ENCODE results near the gene PAQR4.

Gene PAQR4

DNA sequence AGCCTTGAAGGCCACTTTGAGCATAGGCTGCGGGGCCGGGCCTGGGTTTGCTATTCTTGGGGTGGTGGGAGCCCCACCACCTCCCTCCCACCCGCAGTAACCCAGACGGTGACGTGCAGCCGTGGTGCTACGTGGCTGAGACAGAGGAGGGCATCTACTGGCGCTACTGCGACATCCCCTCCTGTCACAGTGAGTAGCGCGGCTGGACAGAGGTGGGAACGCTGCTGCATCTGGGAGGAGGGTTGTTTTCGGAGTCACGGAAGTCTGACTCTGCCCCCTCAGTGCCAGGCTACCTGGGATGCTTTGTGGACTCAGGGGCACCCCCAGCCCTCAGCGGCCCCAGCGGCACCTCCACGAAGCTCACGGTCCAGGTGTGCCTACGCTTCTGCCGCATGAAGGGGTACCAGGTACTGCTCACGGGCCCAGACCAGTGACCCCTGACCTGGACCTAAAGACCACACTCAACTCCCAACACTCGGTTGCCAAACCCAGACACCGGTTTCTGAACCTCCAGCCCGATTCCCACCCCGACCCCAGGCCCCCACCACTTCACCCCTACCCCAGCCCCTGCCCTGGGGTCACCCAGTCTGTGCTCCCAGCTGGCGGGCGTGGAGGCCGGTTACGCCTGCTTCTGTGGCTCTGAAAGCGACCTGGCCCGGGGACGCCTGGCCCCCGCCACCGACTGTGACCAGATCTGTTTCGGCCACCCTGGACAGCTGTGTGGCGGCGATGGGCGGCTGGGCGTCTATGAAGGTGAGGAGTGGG is 2.9 kb upstream of the PAQR4 start:
- no peak for ATAC-seq
- TF ChIP-seq RARB (CRISPR knock-in tag; IDR thresholded peaks at IDR 0.05) = no peak
- TF ChIP-seq CSDC2 (CRISPR knock-in tag; IDR thresholded peaks at IDR 0.05) = no peak
- TF ChIP-seq, protein P1, sequence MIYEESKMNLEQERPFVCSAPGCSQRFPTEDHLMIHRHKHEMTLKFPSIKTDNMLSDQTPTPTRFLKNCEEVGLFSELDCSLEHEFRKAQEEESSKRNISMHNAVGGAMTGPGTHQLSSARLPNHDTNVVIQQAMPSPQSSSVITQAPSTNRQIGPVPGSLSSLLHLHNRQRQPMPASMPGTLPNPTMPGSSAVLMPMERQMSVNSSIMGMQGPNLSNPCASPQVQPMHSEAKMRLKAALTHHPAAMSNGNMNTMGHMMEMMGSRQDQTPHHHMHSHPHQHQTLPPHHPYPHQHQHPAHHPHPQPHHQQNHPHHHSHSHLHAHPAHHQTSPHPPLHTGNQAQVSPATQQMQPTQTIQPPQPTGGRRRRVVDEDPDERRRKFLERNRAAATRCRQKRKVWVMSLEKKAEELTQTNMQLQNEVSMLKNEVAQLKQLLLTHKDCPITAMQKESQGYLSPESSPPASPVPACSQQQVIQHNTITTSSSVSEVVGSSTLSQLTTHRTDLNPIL (CRISPR knock-in tag; IDR thresholded peaks at IDR 0.05; ENCODE audit: low read depth) = no peak
- TF ChIP-seq TOX (CRISPR knock-in tag; IDR thresholded peaks at IDR 0.05; ENCODE audit: borderline replicate concordance) = no peak
- no peak for TF ChIP-seq BACH2 (CRISPR knock-in tag; IDR thresholded peaks at IDR 0.05; ENCODE audit: borderline replicate concordance)
- no peak for TF ChIP-seq GLIS3 (CRISPR knock-in tag; IDR thresholded peaks at IDR 0.05)
- TF ChIP-seq, protein P2, sequence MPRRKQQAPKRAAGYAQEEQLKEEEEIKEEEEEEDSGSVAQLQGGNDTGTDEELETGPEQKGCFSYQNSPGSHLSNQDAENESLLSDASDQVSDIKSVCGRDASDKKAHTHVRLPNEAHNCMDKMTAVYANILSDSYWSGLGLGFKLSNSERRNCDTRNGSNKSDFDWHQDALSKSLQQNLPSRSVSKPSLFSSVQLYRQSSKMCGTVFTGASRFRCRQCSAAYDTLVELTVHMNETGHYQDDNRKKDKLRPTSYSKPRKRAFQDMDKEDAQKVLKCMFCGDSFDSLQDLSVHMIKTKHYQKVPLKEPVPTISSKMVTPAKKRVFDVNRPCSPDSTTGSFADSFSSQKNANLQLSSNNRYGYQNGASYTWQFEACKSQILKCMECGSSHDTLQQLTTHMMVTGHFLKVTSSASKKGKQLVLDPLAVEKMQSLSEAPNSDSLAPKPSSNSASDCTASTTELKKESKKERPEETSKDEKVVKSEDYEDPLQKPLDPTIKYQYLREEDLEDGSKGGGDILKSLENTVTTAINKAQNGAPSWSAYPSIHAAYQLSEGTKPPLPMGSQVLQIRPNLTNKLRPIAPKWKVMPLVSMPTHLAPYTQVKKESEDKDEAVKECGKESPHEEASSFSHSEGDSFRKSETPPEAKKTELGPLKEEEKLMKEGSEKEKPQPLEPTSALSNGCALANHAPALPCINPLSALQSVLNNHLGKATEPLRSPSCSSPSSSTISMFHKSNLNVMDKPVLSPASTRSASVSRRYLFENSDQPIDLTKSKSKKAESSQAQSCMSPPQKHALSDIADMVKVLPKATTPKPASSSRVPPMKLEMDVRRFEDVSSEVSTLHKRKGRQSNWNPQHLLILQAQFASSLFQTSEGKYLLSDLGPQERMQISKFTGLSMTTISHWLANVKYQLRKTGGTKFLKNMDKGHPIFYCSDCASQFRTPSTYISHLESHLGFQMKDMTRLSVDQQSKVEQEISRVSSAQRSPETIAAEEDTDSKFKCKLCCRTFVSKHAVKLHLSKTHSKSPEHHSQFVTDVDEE (CRISPR knock-in tag; IDR thresholded peaks at IDR 0.05) = no peak
- no peak for TF ChIP-seq SNAI2 (CRISPR knock-in tag; IDR thresholded peaks at IDR 0.05)
- TF ChIP-seq OSR1 (CRISPR knock-in tag; IDR thresholded peaks at IDR 0.05) = no peak
- TF ChIP-seq ARNTL (CRISPR knock-in tag; IDR thresholded peaks at IDR 0.05; ENCODE audit: borderline replicate concordance, low read depth) = no peak
- no peak for TF ChIP-seq ZFP3 (CRISPR knock-in tag; IDR thresholded peaks at IDR 0.05)
- TF ChIP-seq ESRRG (CRISPR knock-in tag; IDR thresholded peaks at IDR 0.05) = no peak

DNA sequence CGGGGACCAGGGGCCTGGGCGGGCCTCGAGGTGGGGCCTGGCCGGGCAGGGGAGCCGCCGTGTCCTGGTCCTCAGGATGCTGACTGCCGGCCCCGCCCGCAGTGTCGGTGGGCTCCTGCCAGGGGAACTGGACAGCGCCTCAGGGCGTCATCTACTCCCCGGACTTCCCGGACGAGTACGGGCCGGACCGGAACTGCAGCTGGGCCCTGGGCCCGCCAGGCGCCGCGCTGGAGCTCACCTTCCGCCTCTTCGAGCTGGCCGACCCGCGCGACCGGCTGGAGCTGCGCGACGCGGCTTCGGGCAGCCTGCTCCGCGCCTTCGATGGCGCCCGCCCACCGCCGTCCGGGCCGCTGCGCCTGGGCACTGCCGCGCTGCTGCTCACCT is 2.3 kb upstream of the PAQR4 start:
- ATAC-seq = no peak

More for the DNA sequence above, 2.3 kb upstream of the PAQR4 start:
- TF ChIP-seq, protein P1 (CRISPR knock-in tag; IDR thresholded peaks at IDR 0.05; ENCODE audit: low read depth) = no peak
- TF ChIP-seq ZC3H10 (CRISPR knock-in tag; IDR thresholded peaks at IDR 0.05) (no peak), GLIS3 (CRISPR knock-in tag; IDR thresholded peaks at IDR 0.05) (no peak), ISL1 (CRISPR knock-in tag; IDR thresholded peaks at IDR 0.05) (no peak), ZFP3 (CRISPR knock-in tag; IDR thresholded peaks at IDR 0.05) (no peak), OSR1 (CRISPR knock-in tag; IDR thresholded peaks at IDR 0.05) (no peak), ZFP30 (CRISPR knock-in tag; IDR thresholded peaks at IDR 0.05) (no peak), ARNTL (CRISPR knock-in tag; IDR thresholded peaks at IDR 0.05; ENCODE audit: borderline replicate concordance, low read depth) (no peak)
- TF ChIP-seq, protein P3, sequence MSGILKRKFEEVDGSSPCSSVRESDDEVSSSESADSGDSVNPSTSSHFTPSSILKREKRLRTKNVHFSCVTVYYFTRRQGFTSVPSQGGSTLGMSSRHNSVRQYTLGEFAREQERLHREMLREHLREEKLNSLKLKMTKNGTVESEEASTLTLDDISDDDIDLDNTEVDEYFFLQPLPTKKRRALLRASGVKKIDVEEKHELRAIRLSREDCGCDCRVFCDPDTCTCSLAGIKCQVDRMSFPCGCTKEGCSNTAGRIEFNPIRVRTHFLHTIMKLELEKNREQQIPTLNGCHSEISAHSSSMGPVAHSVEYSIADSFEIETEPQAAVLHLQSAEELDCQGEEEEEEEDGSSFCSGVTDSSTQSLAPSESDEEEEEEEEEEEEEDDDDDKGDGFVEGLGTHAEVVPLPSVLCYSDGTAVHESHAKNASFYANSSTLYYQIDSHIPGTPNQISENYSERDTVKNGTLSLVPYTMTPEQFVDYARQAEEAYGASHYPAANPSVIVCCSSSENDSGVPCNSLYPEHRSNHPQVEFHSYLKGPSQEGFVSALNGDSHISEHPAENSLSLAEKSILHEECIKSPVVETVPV (CRISPR knock-in tag; IDR thresholded peaks at IDR 0.05) = no peak
- TF ChIP-seq, protein P2 (CRISPR knock-in tag; IDR thresholded peaks at IDR 0.05) = no peak
- TF ChIP-seq, protein P4, sequence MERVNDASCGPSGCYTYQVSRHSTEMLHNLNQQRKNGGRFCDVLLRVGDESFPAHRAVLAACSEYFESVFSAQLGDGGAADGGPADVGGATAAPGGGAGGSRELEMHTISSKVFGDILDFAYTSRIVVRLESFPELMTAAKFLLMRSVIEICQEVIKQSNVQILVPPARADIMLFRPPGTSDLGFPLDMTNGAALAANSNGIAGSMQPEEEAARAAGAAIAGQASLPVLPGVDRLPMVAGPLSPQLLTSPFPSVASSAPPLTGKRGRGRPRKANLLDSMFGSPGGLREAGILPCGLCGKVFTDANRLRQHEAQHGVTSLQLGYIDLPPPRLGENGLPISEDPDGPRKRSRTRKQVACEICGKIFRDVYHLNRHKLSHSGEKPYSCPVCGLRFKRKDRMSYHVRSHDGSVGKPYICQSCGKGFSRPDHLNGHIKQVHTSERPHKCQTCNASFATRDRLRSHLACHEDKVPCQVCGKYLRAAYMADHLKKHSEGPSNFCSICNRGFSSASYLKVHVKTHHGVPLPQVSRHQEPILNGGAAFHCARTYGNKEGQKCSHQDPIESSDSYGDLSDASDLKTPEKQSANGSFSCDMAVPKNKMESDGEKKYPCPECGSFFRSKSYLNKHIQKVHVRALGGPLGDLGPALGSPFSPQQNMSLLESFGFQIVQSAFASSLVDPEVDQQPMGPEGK (CRISPR knock-in tag; IDR thresholded peaks at IDR 0.05; ENCODE audit: borderline replicate concordance) = no peak
